Chondrocyte (in vitro differentiated cells): ENCODE results near the gene C11orf86. TPM values are rescaled to one million over a fixed set of nuclear protein-coding genes. Genes with fewer than 3 reads are reported as not detected.

Experiments used
- DNase-seq: peaks from one replicate; pipeline ENCODE4 v3.0.0; 2021; ENCODE audit warnings: mixed read lengths, low spot score
- H3K27ac Mint-ChIP-seq: one replicate; pipeline ENCODE4 v1.8.0; 2021; ENCODE audit warnings: mild to moderate bottlenecking, moderate library complexity, mixed read lengths; ENCODE audit not compliant: unreplicated experiment
- H3K27me3 Mint-ChIP-seq: 2 replicates; pipeline ENCODE4 v1.8.0; 2021; ENCODE audit warnings: low read depth, mixed read lengths
- H3K36me3 Mint-ChIP-seq: 2 replicates; pipeline ENCODE4 v1.8.0; 2021; ENCODE audit warnings: low read depth, mixed read lengths
- H3K4me1 Mint-ChIP-seq: 2 replicates; pipeline ENCODE4 v1.8.0; 2021; ENCODE audit warnings: low read depth, mild to moderate bottlenecking, mixed read lengths
- H3K4me3 Mint-ChIP-seq: one replicate; pipeline ENCODE4 v1.8.0; 2021; ENCODE audit warnings: mild to moderate bottlenecking, moderate library complexity, mixed read lengths; ENCODE audit not compliant: unreplicated experiment
- H3K9me3 Mint-ChIP-seq: 2 replicates; pipeline ENCODE4 v1.8.0; 2021; ENCODE audit warnings: low read depth, mixed read lengths
- CTCF ChIP-seq: fragments of 200-600 bp; sonication (generic); IDR thresholded peaks from 2 replicates; pipeline ENCODE4 v1.5.0; 2021; ENCODE audit warnings: antibody characterized with exemption, mild to moderate bottlenecking, moderate library complexity
- microRNA-seq: library from miRNA; unstranded; fragments of <30 nt; microRNA quantifications from one replicate; pipeline ENCODE4 v1.2.0, GENCODE V29; 2020; ENCODE audit warnings: borderline number of aligned reads
- total RNA-seq: library from RNA; stranded (reverse); gene quantifications from 3 replicates; pipeline ENCODE4 v1.2.1, GENCODE V29; 2021

The C11orf86 gene
- total RNA-seq, 1 donor from 2014 or later: not detected

GRCh38 chr11:67023957-67024353 lies 48.9 kb downstream of the C11orf86 start:
- Mint-ChIP-seq H3K4me3 (peak overlapping the region; percentile 78), H3K36me3 (no peaks in the 10 kb centered on the region), H3K27ac (peak overlapping the region; percentile 36), H3K27me3 (no peaks in the 10 kb centered on the region), H3K4me1 (peaks cover 31% of the 10 kb centered on the region), H3K9me3 (no peaks in the 10 kb centered on the region)
- DNase-seq: no peak
- no peak for TF ChIP-seq CTCF

GRCh38 chr11:67024410-67024809 lies 49.3 kb downstream of the C11orf86 start:
- Mint-ChIP-seq H3K4me3 (no peak overlapping the region), H3K27ac (no peak overlapping the region), H3K36me3 (no peaks in the 10 kb centered on the region), H3K9me3 (no peaks in the 10 kb centered on the region), H3K4me1 (peaks cover 34% of the 10 kb centered on the region), H3K27me3 (no peaks in the 10 kb centered on the region)
- no peak for DNase-seq
- no peak for TF ChIP-seq CTCF

GRCh38 chr11:67024966-67025365 lies 49.9 kb downstream of the C11orf86 start:
- H3K36me3 Mint-ChIP-seq: no peaks in the 10 kb centered on the region
- TF ChIP-seq CTCF: no peak
- H3K27ac Mint-ChIP-seq: no peak overlapping the region
- H3K4me3 Mint-ChIP-seq: no peak overlapping the region
- DNase-seq: no peak
- no peaks in the 10 kb centered on the region for H3K27me3 Mint-ChIP-seq
- no peaks in the 10 kb centered on the region for H3K9me3 Mint-ChIP-seq
- H3K4me1 Mint-ChIP-seq: peaks cover 40% of the 10 kb centered on the region

- no peak overlapping the region for H3K4me3 Mint-ChIP-seq
- no peak for TF ChIP-seq CTCF
- DNase-seq: no peak
- H3K9me3 Mint-ChIP-seq: no peaks in the 10 kb centered on the region
- no peaks in the 10 kb centered on the region for H3K27me3 Mint-ChIP-seq
- H3K27ac Mint-ChIP-seq: no peak overlapping the region
- no peaks in the 10 kb centered on the region for H3K36me3 Mint-ChIP-seq
- H3K4me1 Mint-ChIP-seq: peaks cover 48% of the 10 kb centered on the region
Observed at GRCh38 chr11:67025750-67026149, 50.6 kb downstream of the C11orf86 start.

Small RNA genes lying within 50 kb of the gene (microRNA-seq; reads per million reads assigned to microRNA genes)
- gene MIR3163: not detected

Other genes with a start within 250 kb of the C11orf86 start
- gene SPTBN2, start 246.1 kb upstream of the C11orf86 start, total RNA-seq: 13.2 to 18.6 TPM (median 15.7 TPM) in 3 replicates
- 17.0 to 18.8 TPM (median 17.3 TPM) in 3 replicates for gene RCE1, start 131.9 kb upstream of the C11orf86 start, total RNA-seq
- gene LRFN4, start 118.2 kb upstream of the C11orf86 start, total RNA-seq: 33.8 to 47.2 TPM (median 46.8 TPM) in 3 replicates
- gene PC, start 16.9 kb upstream of the C11orf86 start, total RNA-seq: 12.3 to 33.7 TPM (median 14.2 TPM) in 3 replicates
- gene SYT12, start 47.8 kb downstream of the C11orf86 start, total RNA-seq: 7.2 to 15.3 TPM (median 7.2 TPM) in 3 replicates
- 17.4 to 26.5 TPM (median 26.0 TPM) in 3 replicates for gene RHOD, start 81.5 kb downstream of the C11orf86 start, total RNA-seq
- gene KDM2A, start 144.0 kb downstream of the C11orf86 start, total RNA-seq: 53.5 to 58.1 TPM (median 54.3 TPM) in 3 replicates